ENCODE data around the gene ADI1.
"Not testable (repeated sequence)": the region's sequence is repeated elsewhere in the genome, so short reads cannot be mapped to it uniquely, and the experiment has no call there.

The ADI1 gene

GRCh38 chr2:3461801-3462492, 57.4 kb downstream of the ADI1 start:
- DNase-seq: peak; percentile 38

- no peak for DNase-seq
These were observed 58.2 kb downstream of the ADI1 start for GRCh38 chr2:3460831-3461800.

GRCh38 chr2:3460156-3460555, 59.2 kb downstream of the ADI1 start:
- DNase-seq: no peak

GRCh38 chr2:3459185-3460015, 59.9 kb downstream of the ADI1 start:
- DNase-seq: no peak

GRCh38 chr2:3458396-3459184, 60.7 kb downstream of the ADI1 start:
- no peak for DNase-seq

- no peak for DNase-seq
These were observed 61.6 kb downstream of the ADI1 start for GRCh38 chr2:3457524-3458395.

GRCh38 chr2:3456125-3456524, 63.2 kb downstream of the ADI1 start:
- no peak for DNase-seq

- no peak for DNase-seq
These were observed 64.5 kb downstream of the ADI1 start for GRCh38 chr2:3454802-3455201.

GRCh38 chr2:3454005-3454404, 65.3 kb downstream of the ADI1 start:
- not testable (repeated sequence) for DNase-seq

GRCh38 chr2:3453190-3453999, 65.9 kb downstream of the ADI1 start:
- DNase-seq: no peak

- no peak for DNase-seq
These were observed 67.2 kb downstream of the ADI1 start for GRCh38 chr2:3451926-3452671.

GRCh38 chr2:3451169-3451568, 68.2 kb downstream of the ADI1 start:
- DNase-seq: no peak

- DNase-seq: no peak
These were observed 68.8 kb downstream of the ADI1 start for GRCh38 chr2:3450385-3451010.

- no peak for DNase-seq
These were observed 69.4 kb downstream of the ADI1 start for GRCh38 chr2:3449936-3450335.

- DNase-seq: no peak
These were observed 70.2 kb downstream of the ADI1 start for GRCh38 chr2:3449086-3449485.

- not testable (repeated sequence) for DNase-seq
These were observed 70.9 kb downstream of the ADI1 start for GRCh38 chr2:3448441-3448911.

GRCh38 chr2:3447789-3448317, 71.5 kb downstream of the ADI1 start:
- no peak for DNase-seq
